ENCODE data around the gene KDM2B. TPM values are rescaled to one million over a fixed set of nuclear protein-coding genes. Genes with fewer than 3 reads are reported as not detected.
"Not testable (repeated sequence)": the region's sequence is repeated elsewhere in the genome, so short reads cannot be mapped to it uniquely, and the experiment has no call there.

Gene KDM2B
- total RNA-seq, 1 donor from 2014 or later: 236 TPM

DNA sequence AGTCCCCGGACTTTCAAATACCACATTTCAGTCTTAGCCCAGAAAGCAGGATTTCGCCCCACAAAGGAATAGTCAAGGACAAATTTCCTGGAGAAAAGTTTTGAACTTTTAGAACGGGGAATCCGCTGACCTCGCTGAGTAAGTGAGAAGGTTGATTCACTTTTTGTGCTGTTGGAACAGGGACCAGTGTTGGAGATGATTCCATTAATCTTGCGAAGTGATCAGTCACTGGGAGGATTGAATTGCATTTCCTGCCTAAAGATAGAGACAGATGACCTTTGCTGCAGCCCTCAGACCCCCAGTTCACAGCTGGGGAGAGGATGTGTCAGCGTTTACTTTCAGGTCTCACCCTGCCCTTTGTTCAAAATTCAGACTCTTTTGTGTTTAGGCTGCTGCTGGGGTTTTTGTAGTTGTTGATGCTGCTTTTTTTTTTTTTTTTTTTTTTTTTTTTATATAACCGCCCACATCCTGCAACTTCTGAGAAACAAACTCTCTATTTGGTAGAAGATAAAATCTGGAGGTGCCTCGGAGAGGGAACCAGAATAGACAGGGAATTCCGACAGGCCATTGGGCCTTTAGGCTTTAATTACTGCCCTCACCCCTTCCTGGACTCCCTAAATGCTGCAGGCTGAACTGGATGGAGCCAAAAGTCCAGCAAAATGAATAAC is 9.8 kb upstream of the KDM2B start:
- peak overlapping the region; percentile 98 for H3K27ac Mint-ChIP-seq
- peak overlapping the region; percentile 81 for H3K4me3 Mint-ChIP-seq
- H3K36me3 Mint-ChIP-seq (ENCODE audit: low read depth): no peaks in the 10 kb centered on the region
- peak; percentile 65 for ATAC-seq (ENCODE audit: low read depth)
- CTCF ChIA-PET: interaction anchor here (0.9 to 4.2 kb wide), 4 partner anchors 11 to 38 kb away, joined by 3 to 18 read pairs (median 4); no protein-coding TSS in a partner anchor
- intact Hi-C loops (cut with micrococcal nuclease): loop anchor here (1.0 kb wide), 7 partner anchors 10 to 97 kb away; partner anchors contain the start of gene ORAI1
- H3K9me3 Mint-ChIP-seq: no peaks in the 10 kb centered on the region
- POLR2A ChIA-PET: interaction anchor here (0.6 to 4.0 kb wide), 28 partner anchors 9 to 199 kb away, joined by 3 to 56 read pairs (median 7); partner anchors contain the start of genes KDM2B and ORAI1
- TF ChIP-seq, protein P1, sequence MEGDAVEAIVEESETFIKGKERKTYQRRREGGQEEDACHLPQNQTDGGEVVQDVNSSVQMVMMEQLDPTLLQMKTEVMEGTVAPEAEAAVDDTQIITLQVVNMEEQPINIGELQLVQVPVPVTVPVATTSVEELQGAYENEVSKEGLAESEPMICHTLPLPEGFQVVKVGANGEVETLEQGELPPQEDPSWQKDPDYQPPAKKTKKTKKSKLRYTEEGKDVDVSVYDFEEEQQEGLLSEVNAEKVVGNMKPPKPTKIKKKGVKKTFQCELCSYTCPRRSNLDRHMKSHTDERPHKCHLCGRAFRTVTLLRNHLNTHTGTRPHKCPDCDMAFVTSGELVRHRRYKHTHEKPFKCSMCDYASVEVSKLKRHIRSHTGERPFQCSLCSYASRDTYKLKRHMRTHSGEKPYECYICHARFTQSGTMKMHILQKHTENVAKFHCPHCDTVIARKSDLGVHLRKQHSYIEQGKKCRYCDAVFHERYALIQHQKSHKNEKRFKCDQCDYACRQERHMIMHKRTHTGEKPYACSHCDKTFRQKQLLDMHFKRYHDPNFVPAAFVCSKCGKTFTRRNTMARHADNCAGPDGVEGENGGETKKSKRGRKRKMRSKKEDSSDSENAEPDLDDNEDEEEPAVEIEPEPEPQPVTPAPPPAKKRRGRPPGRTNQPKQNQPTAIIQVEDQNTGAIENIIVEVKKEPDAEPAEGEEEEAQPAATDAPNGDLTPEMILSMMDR (IDR thresholded peaks at IDR 0.05): no peak
- peaks cover 40% of the 10 kb centered on the region for H3K4me1 Mint-ChIP-seq
- peak; percentile 33 for DNase-seq
- H3K27me3 Mint-ChIP-seq: no peaks in the 10 kb centered on the region

DNA sequence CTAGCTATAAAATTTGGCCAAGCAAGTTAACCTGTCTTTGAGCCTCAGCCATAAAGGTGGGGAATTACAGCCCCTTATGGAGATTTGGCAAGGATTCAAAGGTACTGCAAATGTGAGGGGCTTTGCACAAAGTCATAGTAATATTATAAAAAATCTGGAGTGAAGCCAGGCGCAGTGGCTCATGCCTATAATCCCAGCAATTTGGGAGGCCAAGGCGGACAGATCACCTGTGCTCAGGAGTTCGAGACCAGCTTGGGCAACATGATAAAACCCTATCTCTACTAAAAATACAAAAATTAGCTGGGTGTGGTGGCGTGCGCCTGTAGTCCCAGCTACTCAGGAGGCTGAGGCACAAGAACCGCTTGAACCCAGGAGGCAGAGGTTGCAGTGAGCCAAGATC is 4.1 kb upstream of the KDM2B start:
- H3K9me3 Mint-ChIP-seq; intact Hi-C loops (cut with micrococcal nuclease); H3K36me3 Mint-ChIP-seq (ENCODE audit: low read depth); H3K27ac Mint-ChIP-seq; DNase-seq; CTCF ChIA-PET; ATAC-seq (ENCODE audit: low read depth); H3K4me3 Mint-ChIP-seq; H3K27me3 Mint-ChIP-seq: not testable (repeated sequence)
- POLR2A ChIA-PET: interaction anchor here (1.5 kb wide), 1 partner anchor 25 kb away, joined by 6 read pairs; no protein-coding TSS in a partner anchor
- peaks cover 36% of the 10 kb centered on the region for H3K4me1 Mint-ChIP-seq

DNA sequence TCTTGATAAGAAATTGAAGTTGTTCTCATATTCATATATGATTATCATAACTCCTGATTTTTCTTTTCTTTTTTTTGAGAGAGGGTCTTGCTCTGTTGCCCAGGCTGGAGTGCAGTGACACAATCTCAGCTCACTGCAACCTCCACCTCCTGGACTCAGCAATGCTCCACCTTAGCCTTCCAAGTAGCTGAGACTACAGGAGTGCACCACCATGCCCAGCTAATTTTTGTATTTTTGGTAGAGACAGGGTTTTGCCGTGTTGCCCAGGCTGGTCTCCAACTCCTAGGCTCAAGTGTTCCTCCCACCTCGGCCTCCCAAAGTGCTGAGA is 2.5 kb upstream of the KDM2B start:
- DNase-seq; H3K9me3 Mint-ChIP-seq; ATAC-seq (ENCODE audit: low read depth); intact Hi-C loops (cut with micrococcal nuclease); H3K36me3 Mint-ChIP-seq (ENCODE audit: low read depth); H3K4me3 Mint-ChIP-seq; H3K27me3 Mint-ChIP-seq: not testable (repeated sequence)
- Mint-ChIP-seq H3K4me1 (peaks cover 34% of the 10 kb centered on the region), H3K27ac (peak overlapping the region; percentile 24)
- CTCF ChIA-PET: interaction anchor here (1.7 kb wide), 1 partner anchor 31 kb away, joined by 7 read pairs; no protein-coding TSS in a partner anchor
- POLR2A ChIA-PET: interaction anchor here (1.1 to 6.9 kb wide), 2 partner anchors 22 to 43 kb away, joined by 5 to 113 read pairs; partner anchors contain the start of gene ORAI1

DNA sequence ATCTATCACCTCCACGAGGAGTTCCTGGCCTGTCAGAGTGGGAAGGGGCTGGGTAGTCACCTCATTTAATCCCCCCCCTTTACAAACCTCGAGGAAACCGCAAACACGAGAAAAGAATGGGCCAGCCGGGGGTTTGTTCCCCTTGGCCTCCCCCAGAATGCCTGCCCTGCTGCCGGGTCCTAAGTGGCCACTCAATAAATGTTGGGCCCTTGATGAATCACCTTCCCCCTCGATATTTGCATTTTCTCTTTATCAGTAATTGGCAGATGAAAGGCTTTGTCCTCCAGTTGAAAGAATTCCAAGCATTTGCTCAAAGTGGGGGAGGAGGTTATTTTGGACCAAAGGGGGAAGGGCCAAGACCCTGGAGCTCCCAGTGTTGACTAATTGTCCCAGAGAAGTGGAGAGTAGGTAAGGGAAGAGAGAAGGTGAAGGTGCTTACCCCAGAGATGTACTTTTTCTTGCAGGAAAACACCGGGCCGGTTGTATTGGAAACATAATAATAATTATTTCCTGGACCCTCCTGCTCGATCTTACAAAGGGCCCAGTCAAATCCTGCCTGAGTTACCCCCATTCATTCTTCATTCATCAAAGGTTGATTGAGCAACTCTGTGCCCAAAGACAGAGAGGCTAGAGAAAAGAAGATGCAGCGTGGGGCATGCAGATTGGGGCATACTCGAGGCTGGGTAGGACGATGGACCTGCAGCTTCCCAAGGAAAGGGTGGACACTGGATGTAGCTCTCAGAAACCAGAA is 1.9 kb upstream of the KDM2B start:
- Mint-ChIP-seq H3K4me3 (peak overlapping the region; percentile 41), H3K4me1 (peaks cover 34% of the 10 kb centered on the region), H3K9me3 (no peaks in the 10 kb centered on the region), H3K27ac (peak overlapping the region; percentile 95), H3K36me3 (ENCODE audit: low read depth) (peaks cover 2% of the 10 kb centered on the region), H3K27me3 (no peaks in the 10 kb centered on the region)
- ChIA-PET POLR2A (interaction anchor here (0.9 to 6.9 kb wide), 4 partner anchors 8 to 44 kb away, joined by 3 to 113 read pairs (median 12); partner anchors contain the start of gene ORAI1), CTCF (interaction anchor here (1.7 kb wide), 1 partner anchor 30 kb away, joined by 7 read pairs; no protein-coding TSS in a partner anchor)
- intact Hi-C loops (cut with micrococcal nuclease): no loop called here
- TF ChIP-seq, protein P1 (IDR thresholded peaks at IDR 0.05): no peak
- DNase-seq (no peak), ATAC-seq (ENCODE audit: low read depth) (no peak)

DNA sequence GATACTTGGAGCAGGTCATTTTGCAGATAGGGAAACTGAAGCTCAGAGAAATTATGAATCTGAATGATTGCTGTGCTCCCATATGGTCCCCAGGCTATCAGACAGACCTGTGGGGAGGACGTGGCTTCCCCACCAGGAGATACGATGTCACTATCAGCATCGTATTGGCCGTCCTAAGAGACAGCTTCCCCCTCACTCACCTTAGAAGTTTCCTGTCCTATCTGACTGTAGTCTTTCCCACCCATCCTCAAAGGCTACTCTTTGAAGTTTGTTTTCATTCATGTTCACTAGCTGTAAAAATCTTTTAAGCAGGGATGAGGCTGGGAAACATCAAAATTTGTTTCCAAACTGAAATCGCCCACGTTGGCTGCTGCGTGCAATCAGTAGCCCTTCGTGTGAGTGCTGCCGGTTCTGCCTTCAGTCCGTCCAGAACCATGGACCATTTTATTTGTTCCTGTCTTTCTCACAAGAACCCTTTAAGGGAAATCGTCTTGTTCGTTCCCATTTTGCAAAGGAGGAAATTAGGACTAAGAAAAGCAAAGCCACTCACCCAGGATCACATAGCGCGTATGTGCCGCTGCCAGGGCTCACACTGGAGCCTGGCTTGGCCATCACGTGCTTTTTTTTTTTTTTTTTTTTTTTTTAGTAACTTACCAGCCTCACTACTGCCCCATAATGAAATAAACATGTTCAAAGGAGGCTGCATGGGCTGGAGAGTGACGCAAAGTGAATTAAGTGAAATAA is 1.0 kb upstream of the KDM2B start:
- TF ChIP-seq, protein P1 (IDR thresholded peaks at IDR 0.05): no peak
- no peak for DNase-seq
- ChIA-PET POLR2A (interaction anchor here (0.5 to 10.7 kb wide), 9 partner anchors 8 to 904 kb away, joined by 4 to 232 read pairs (median 20); partner anchors contain the start of gene ORAI1), CTCF (interaction anchor here (1.2 to 1.4 kb wide), 2 partner anchors 29 to 42 kb away, joined by 3 to 5 read pairs; no protein-coding TSS in a partner anchor)
- H3K36me3 Mint-ChIP-seq (ENCODE audit: low read depth): peaks cover 2% of the 10 kb centered on the region
- intact Hi-C loops (cut with micrococcal nuclease): no loop called here
- no peaks in the 10 kb centered on the region for H3K27me3 Mint-ChIP-seq
- peak overlapping the region; percentile 95 for H3K4me3 Mint-ChIP-seq
- peaks cover 43% of the 10 kb centered on the region for H3K4me1 Mint-ChIP-seq
- H3K27ac Mint-ChIP-seq: peak overlapping the region; percentile 95
- peak; percentile 22 for ATAC-seq (ENCODE audit: low read depth)
- no peaks in the 10 kb centered on the region for H3K9me3 Mint-ChIP-seq

Measured in activated B cell treated with CpG ODN at 0.5 μM for 24 hours (primary cell).